HCT116 (cell line): ENCODE measurements around the gene SEMA4D. TPM values are rescaled to one million over a fixed set of nuclear protein-coding genes. Genes with fewer than 3 reads are reported as not detected.
A peak's percentile ranks its signal among the peaks of the same experiment; 100 is the strongest.

Source experiments
- ATAC-seq: fragments of 200-7000 bp; cut with Tn5 transposase; 2 replicates; pipeline ENCODE4 v1.9.1; 2020; ENCODE audit warnings: mild to moderate bottlenecking, moderate library complexity
- BruUV-seq: library from RNA; stranded (reverse); fragments of 400-500 nt; replicated peaks from 2 replicates; lab custom pipeline; 2021; lab: Mats Ljungman, UMichigan
- CTCF ChIA-PET: fragments of 300-600 bp; sonication (Branson Sonifier 250); formaldehyde crosslinking; loops from one replicate; lab custom pipeline; 2021; ENCODE audit warnings: antibody characterized with exemption; lab: Charles Lee
- POLR2A ChIA-PET: fragments of 300-600, 350-600 bp; sonication (Branson Sonifier 250); formaldehyde crosslinking; loops from one replicate; lab custom pipeline; 2021; ENCODE audit warnings: antibody characterized with exemption; lab: Charles Lee
- RAD21 ChIA-PET, 2 experiments: fragments of 300-600 bp; sonication (Branson Sonifier 250); formaldehyde crosslinking; loops; one replicate each; lab custom pipeline; 2023; ENCODE audit warnings: low total read pairs in 2 of 2; ENCODE audit not compliant: uncharacterized antibody in 2 of 2, unreplicated experiment in 2 of 2, low non-redundant PET in 1 of 2; lab: Charles Lee
- DNase-seq: peaks from one replicate; pipeline ENCODE4 v3.0.0-alpha.2; 2010; ENCODE audit warnings: low read depth, low spot score
- H2AFZ ChIP-seq: fragments of 200-600 bp; shearing (Covaris generic), sonication (generic); 2 replicates; pipeline ENCODE4 v1.6.1; 2017; ENCODE audit warnings: low read depth, mixed run types, mixed read lengths, antibody characterized with exemption, low read length; ENCODE audit not compliant: poor library complexity, severe bottlenecking
- H3K27ac ChIP-seq: 2 replicates; pipeline ENCODE4 v1.5.1; 2012; ENCODE audit warnings: low read depth, low read length
- H3K27me3 ChIP-seq: fragments of 200-600 bp; sonication (generic); 2 replicates; pipeline ENCODE4 v1.6.1; 2016; ENCODE audit warnings: mixed run types, low read length, mixed read lengths; ENCODE audit not compliant: insufficient read depth
- H3K36me3 ChIP-seq, 2 experiments: fragments of 200-500 bp in 1 of 2; fragments of 200-600 bp in 1 of 2; sonication (Bioruptor generic) in 1 of 2; sonication (generic) in 1 of 2; 2 replicates each; pipeline versions ENCODE4 v1.5.1 to v1.6.1; 2014 to 2016; ENCODE audit warnings: low read length in 2 of 2, inconsistent platforms in 1 of 2, mixed read lengths in 1 of 2, mixed run types in 1 of 2; ENCODE audit not compliant: insufficient read depth in 2 of 2, control insufficient read depth in 1 of 2
- H3K4me1 ChIP-seq, 2 experiments: fragments of 200-600 bp in 1 of 2; sonication (generic) in 1 of 2; 2 replicates each; pipeline versions ENCODE4 v1.5.1 to v1.6.1; 2012 to 2017; ENCODE audit warnings: low read length in 2 of 2, inconsistent platforms in 1 of 2, mild to moderate bottlenecking in 1 of 2, mixed read lengths in 1 of 2, mixed run types in 1 of 2, moderate library complexity in 1 of 2; ENCODE audit not compliant: insufficient read depth in 2 of 2, control insufficient read depth in 1 of 2
- H3K4me2 ChIP-seq: fragments of 200-600 bp; sonication (generic); 2 replicates; pipeline ENCODE4 v1.6.1; 2017; ENCODE audit warnings: mixed run types, low read length, mixed read lengths
- H3K4me3 ChIP-seq, 2 experiments: fragments of 200-600 bp in 1 of 2; sonication (generic) in 1 of 2; replicated peaks in 1 of 2; 2 replicates each; pipeline ENCODE4 v1.5.1; 2011 to 2016; ENCODE audit warnings: low read length in 2 of 2, control low read depth in 1 of 2, low read depth in 1 of 2, mild to moderate bottlenecking in 1 of 2, mixed read lengths in 1 of 2, mixed run types in 1 of 2
- H3K79me2 ChIP-seq: fragments of 200-600 bp; sonication (generic); 2 replicates; pipeline ENCODE4 v1.6.1; 2017; ENCODE audit warnings: mild to moderate bottlenecking, mixed run types, low read length, moderate library complexity, mixed read lengths; ENCODE audit not compliant: insufficient read depth
- H3K9ac ChIP-seq: fragments of 200-600 bp; sonication (generic); 2 replicates; pipeline ENCODE4 v1.6.1; 2016; ENCODE audit warnings: low read length, mixed read lengths
- H3K9me2 ChIP-seq: fragments of 200-600 bp; sonication (generic), shearing (Covaris generic); 2 replicates; pipeline ENCODE4 v1.6.1; 2017; ENCODE audit warnings: mixed run types, mild to moderate bottlenecking, moderate library complexity; ENCODE audit not compliant: insufficient read depth
- H3K9me3 ChIP-seq, 2 experiments: fragments of 200-500 bp in 1 of 2; fragments of 200-600 bp in 1 of 2; sonication (Bioruptor generic) in 1 of 2; sonication (generic) in 1 of 2; 2 replicates each; pipeline ENCODE4 v1.6.1; 2014 to 2017; ENCODE audit warnings: low read length in 2 of 2, mixed read lengths in 2 of 2, inconsistent platforms in 1 of 2, low read depth in 1 of 2, mild to moderate bottlenecking in 1 of 2, mixed run types in 1 of 2, moderate library complexity in 1 of 2; ENCODE audit not compliant: control insufficient read depth in 1 of 2, insufficient read depth in 1 of 2
- H4K20me1 ChIP-seq: fragments of 200-600 bp; sonication (generic), shearing (Covaris generic); 2 replicates; pipeline ENCODE4 v1.6.1; 2017; ENCODE audit warnings: mixed run types, mild to moderate bottlenecking, moderate library complexity; ENCODE audit not compliant: insufficient read depth
- CEBPB ChIP-seq: IDR thresholded peaks from 2 replicates; pipeline ENCODE4 v1.6.1; 2012; ENCODE audit warnings: low read depth
- CTCF ChIP-seq, 3 experiments: fragments of 200-600 bp in 1 of 3; sonication (generic) in 1 of 3; IDR thresholded peaks in 2 of 3; conservative IDR thresholded peaks in 1 of 3; 2 replicates each; pipeline ENCODE4 v1.5.1; 2012 to 2017; ENCODE audit warnings: low read depth in 2 of 3, low read length in 2 of 3, antibody characterized with exemption in 1 of 3, borderline replicate concordance in 1 of 3, control low read depth in 1 of 3, mild to moderate bottlenecking in 1 of 3, mixed read lengths in 1 of 3, mixed run types in 1 of 3, moderate library complexity in 1 of 3; ENCODE audit not compliant: insufficient read depth in 1 of 3
- FOSL1 ChIP-seq: IDR thresholded peaks from 2 replicates; pipeline ENCODE4 v1.6.1; 2012; ENCODE audit warnings: low read depth
- POLR2A ChIP-seq: IDR thresholded peaks from 2 replicates; pipeline ENCODE4 v1.7.0; 2011; ENCODE audit warnings: borderline replicate concordance; ENCODE audit not compliant: insufficient read depth, insufficient read length; ENCODE audit errors: extremely low read depth
- RAD21 ChIP-seq: IDR thresholded peaks from 2 replicates; pipeline ENCODE4 v1.6.1; 2012; ENCODE audit warnings: low read depth, mild to moderate bottlenecking
- SIN3A ChIP-seq: IDR thresholded peaks from 2 replicates; pipeline ENCODE4 v1.6.1; 2012; ENCODE audit warnings: low read depth
- SP1 ChIP-seq: IDR thresholded peaks from 2 replicates; pipeline ENCODE4 v1.6.1; 2012; ENCODE audit warnings: low read depth
- TCF7L2 ChIP-seq: IDR thresholded peaks from 2 replicates; pipeline ENCODE4 v1.7.0; 2011; ENCODE audit warnings: borderline replicate concordance, inconsistent platforms; ENCODE audit not compliant: insufficient read depth, insufficient read length; ENCODE audit errors: extremely low read depth
- ZFX ChIP-seq: fragments of 450-650 bp; IDR thresholded peaks from 2 replicates; pipeline ENCODE4 v1.6.1; 2017
- intact Hi-C: fragments of 100-400 bp; cut with micrococcal nuclease; formaldehyde crosslinking; loops from 2 replicates; pipeline ENCODE4 v1.10.0; 2022
- total RNA-seq: library from RNA; stranded (reverse); gene quantifications from one replicate; pipeline ENCODE4 v1.2.1, GENCODE V29; 2021; ENCODE audit not compliant: unreplicated experiment

SEMA4D gene
- total RNA-seq, 1 experiment from 2014 or later = 32.0 TPM

- no peak for DNase-seq
- CTCF ChIA-PET = no interaction called here
- Histone ChIP-seq H2AFZ (no peak overlapping the region), H3K9ac (no peak overlapping the region), H3K36me3 (no peaks in the 10 kb centered on the region), H3K27me3 (no peaks in the 10 kb centered on the region), H3K9me3 (no peaks in the 10 kb centered on the region), H3K79me2 (no peaks in the 10 kb centered on the region), H3K4me3 (no peak overlapping the region), H3K27ac (no peak overlapping the region), H3K9me2 (no peaks in the 10 kb centered on the region), H3K4me1 (peaks cover 0 to 6% of the 10 kb centered on the region in 2 experiments; a peak in 1 of 4 replicates), H4K20me1 (no peaks in the 10 kb centered on the region), H3K4me2 (no peak overlapping the region)
- POLR2A ChIA-PET = no interaction called here
- no peak for ATAC-seq
- BruUV-seq = no TSS peak
- intact Hi-C loops = no loop called here
- TF ChIP-seq FOSL1 (no peak), SP1 (no peak), SIN3A (no peak), CEBPB (no peak), TCF7L2 (no peak), POLR2A (no peak)
- RAD21 ChIA-PET = no interaction called here
Measured at GRCh38 chr9:89411759-89412158, 86.2 kb downstream of the SEMA4D start.

- intact Hi-C loops = no loop called here
- H3K36me3 ChIP-seq = no peaks in the 10 kb centered on the region
- TF ChIP-seq CTCF (IDR thresholded peaks at IDR 0.05 in 2 of 3, conservative IDR thresholded peaks at IDR 0.05 in 1 of 3; ENCODE audit: borderline replicate concordance in 1 of 3, insufficient read depth in 1 of 3, low read depth in 2 of 3, low read length in 2 of 3) = 0 out of 6 replicates have a peak, but pooled peaks of 2 of the 3 experiments have one; percentile 15
- peak; percentile 42; the same call in 1 of the 2 replicates for TF ChIP-seq RAD21
- TF ChIP-seq ZFX = no peak
- H3K4me1 ChIP-seq = peaks cover 0 to 6% of the 10 kb centered on the region in 2 experiments; a peak in 1 of 4 replicates
- RAD21 ChIA-PET = no interaction called here
- H3K27ac ChIP-seq = no peak overlapping the region
- no peak overlapping the region for H3K4me3 ChIP-seq
- H2AFZ ChIP-seq = no peak overlapping the region
- H3K79me2 ChIP-seq = no peaks in the 10 kb centered on the region
- no peaks in the 10 kb centered on the region for H3K27me3 ChIP-seq
- no TSS peak for BruUV-seq
- no peak overlapping the region for H3K9ac ChIP-seq
- no peaks in the 10 kb centered on the region for H3K9me3 ChIP-seq
- no peak overlapping the region for H3K4me2 ChIP-seq
- ATAC-seq (0 out of 2 replicates have a peak, but pooled peaks have one; percentile 30), DNase-seq (no peak)
- H4K20me1 ChIP-seq = no peaks in the 10 kb centered on the region
- CTCF ChIA-PET = no interaction called here
- POLR2A ChIA-PET = no interaction called here
- no peaks in the 10 kb centered on the region for H3K9me2 ChIP-seq
Measured at GRCh38 chr9:89410641-89411350, 87.1 kb downstream of the SEMA4D start.
